Activated naive CD8-positive, alpha-beta T cell treated with anti-CD3 and anti-CD28 coated beads for 36 hours (primary cell): ENCODE measurements around the gene MRTFA. TPM values are rescaled to one million over a fixed set of nuclear protein-coding genes. Genes with fewer than 3 reads are reported as not detected.
"Not testable (repeated sequence)": the region's sequence is repeated elsewhere in the genome, so short reads cannot be mapped to it uniquely, and the experiment has no call there.

ENCODE experiments used
- DNase-seq: peaks from one replicate; pipeline ENCODE4 v3.0.0; 2021
- H3K27ac Mint-ChIP-seq: one replicate; pipeline ENCODE4 v1.8.0; 2022; ENCODE audit warnings: mild to moderate bottlenecking, moderate library complexity, mixed read lengths
- H3K27me3 Mint-ChIP-seq: one replicate; pipeline ENCODE4 v1.8.0; 2022; ENCODE audit warnings: mild to moderate bottlenecking, mixed read lengths
- H3K36me3 Mint-ChIP-seq: one replicate; pipeline ENCODE4 v1.8.0; 2021; ENCODE audit warnings: mild to moderate bottlenecking, mixed read lengths
- H3K4me1 Mint-ChIP-seq: one replicate; pipeline ENCODE4 v1.8.0; 2021; ENCODE audit warnings: mixed read lengths
- H3K4me3 Mint-ChIP-seq: one replicate; pipeline ENCODE4 v1.8.0; 2022; ENCODE audit warnings: mild to moderate bottlenecking, moderate library complexity, mixed read lengths
- H3K9me3 Mint-ChIP-seq: one replicate; pipeline ENCODE4 v1.8.0; 2022; ENCODE audit warnings: mixed read lengths
- total RNA-seq, 2 experiments: library from RNA; stranded (reverse); gene quantifications; one replicate each; pipeline ENCODE4 v1.2.3, GENCODE V29; 2021

Gene MRTFA
- total RNA-seq, 2 experiments from 2014 or later: 35.3 to 37.6 TPM

- H3K27ac Mint-ChIP-seq: no peak overlapping the region
- no peaks in the 10 kb centered on the region for H3K9me3 Mint-ChIP-seq
- H3K4me1 Mint-ChIP-seq: peaks cover 46% of the 10 kb centered on the region
- no peak overlapping the region for H3K4me3 Mint-ChIP-seq
- H3K27me3 Mint-ChIP-seq: no peaks in the 10 kb centered on the region
- no peak for DNase-seq
- peaks cover 2% of the 10 kb centered on the region for H3K36me3 Mint-ChIP-seq
These were observed 34.3 kb downstream of the MRTFA start for GRCh38 chr22:40602231-40602630.

- Mint-ChIP-seq H3K27ac (no peak overlapping the region), H3K4me3 (no peak overlapping the region), H3K27me3 (no peaks in the 10 kb centered on the region), H3K36me3 (peaks cover 2% of the 10 kb centered on the region), H3K9me3 (no peaks in the 10 kb centered on the region), H3K4me1 (peaks cover 32% of the 10 kb centered on the region)
- DNase-seq: no peak
These were observed 36.8 kb downstream of the MRTFA start for GRCh38 chr22:40599731-40600130.

GRCh38 chr22:40598712-40599111, 37.8 kb downstream of the MRTFA start:
- not testable (repeated sequence) for H3K27ac Mint-ChIP-seq, H3K27me3 Mint-ChIP-seq, H3K36me3 Mint-ChIP-seq, H3K4me3 Mint-ChIP-seq, DNase-seq, H3K9me3 Mint-ChIP-seq
- H3K4me1 Mint-ChIP-seq: peaks cover 38% of the 10 kb centered on the region

GRCh38 chr22:40597526-40598430, 38.7 kb downstream of the MRTFA start:
- H3K4me1 Mint-ChIP-seq: peaks cover 40% of the 10 kb centered on the region
- peaks cover 4% of the 10 kb centered on the region for H3K36me3 Mint-ChIP-seq
- no peaks in the 10 kb centered on the region for H3K9me3 Mint-ChIP-seq
- no peak for DNase-seq
- no peak overlapping the region for H3K27ac Mint-ChIP-seq
- no peak overlapping the region for H3K4me3 Mint-ChIP-seq
- no peaks in the 10 kb centered on the region for H3K27me3 Mint-ChIP-seq

- Mint-ChIP-seq H3K4me1 (peaks cover 40% of the 10 kb centered on the region), H3K4me3 (no peak overlapping the region), H3K9me3 (no peaks in the 10 kb centered on the region), H3K27ac (no peak overlapping the region), H3K27me3 (no peaks in the 10 kb centered on the region), H3K36me3 (peaks cover 4% of the 10 kb centered on the region)
- no peak for DNase-seq
These were observed 40.9 kb downstream of the MRTFA start for GRCh38 chr22:40595497-40596234.

GRCh38 chr22:40594924-40595323, 41.6 kb downstream of the MRTFA start:
- no peak overlapping the region for H3K27ac Mint-ChIP-seq
- no peak for DNase-seq
- peaks cover 39% of the 10 kb centered on the region for H3K4me1 Mint-ChIP-seq
- H3K9me3 Mint-ChIP-seq: no peaks in the 10 kb centered on the region
- H3K36me3 Mint-ChIP-seq: peaks cover 4% of the 10 kb centered on the region
- H3K27me3 Mint-ChIP-seq: no peaks in the 10 kb centered on the region
- H3K4me3 Mint-ChIP-seq: no peak overlapping the region

GRCh38 chr22:40594346-40594745, 42.2 kb downstream of the MRTFA start:
- Mint-ChIP-seq H3K4me3 (no peak overlapping the region), H3K4me1 (peaks cover 39% of the 10 kb centered on the region), H3K9me3 (no peaks in the 10 kb centered on the region), H3K36me3 (peaks cover 4% of the 10 kb centered on the region), H3K27ac (no peak overlapping the region), H3K27me3 (no peaks in the 10 kb centered on the region)
- DNase-seq: no peak

- peak overlapping the region; percentile 0 for H3K27ac Mint-ChIP-seq
- no peak for DNase-seq
- no peaks in the 10 kb centered on the region for H3K9me3 Mint-ChIP-seq
- no peaks in the 10 kb centered on the region for H3K27me3 Mint-ChIP-seq
- no peak overlapping the region for H3K4me3 Mint-ChIP-seq
- H3K4me1 Mint-ChIP-seq: peaks cover 36% of the 10 kb centered on the region
- peaks cover 4% of the 10 kb centered on the region for H3K36me3 Mint-ChIP-seq
These were observed 42.9 kb downstream of the MRTFA start for GRCh38 chr22:40593460-40594273.

GRCh38 chr22:40592352-40593113, 44.0 kb downstream of the MRTFA start:
- Mint-ChIP-seq H3K36me3 (peaks cover 4% of the 10 kb centered on the region), H3K9me3 (no peaks in the 10 kb centered on the region), H3K27me3 (no peaks in the 10 kb centered on the region), H3K4me3 (no peak overlapping the region), H3K4me1 (peaks cover 31% of the 10 kb centered on the region), H3K27ac (peak overlapping the region; percentile 52)
- no peak for DNase-seq

GRCh38 chr22:40588726-40589125, 47.8 kb downstream of the MRTFA start:
- no peak for DNase-seq
- Mint-ChIP-seq H3K4me3 (no peak overlapping the region), H3K27ac (no peak overlapping the region), H3K27me3 (no peaks in the 10 kb centered on the region), H3K36me3 (peaks cover 17% of the 10 kb centered on the region), H3K4me1 (peaks cover 32% of the 10 kb centered on the region), H3K9me3 (no peaks in the 10 kb centered on the region)

GRCh38 chr22:40586781-40587180, 49.7 kb downstream of the MRTFA start:
- H3K27ac Mint-ChIP-seq: peak overlapping the region; percentile 14
- peaks cover 28% of the 10 kb centered on the region for H3K4me1 Mint-ChIP-seq
- no peaks in the 10 kb centered on the region for H3K27me3 Mint-ChIP-seq
- H3K9me3 Mint-ChIP-seq: no peaks in the 10 kb centered on the region
- peaks cover 18% of the 10 kb centered on the region for H3K36me3 Mint-ChIP-seq
- H3K4me3 Mint-ChIP-seq: no peak overlapping the region
- DNase-seq: no peak

- Mint-ChIP-seq H3K36me3 (peaks cover 17% of the 10 kb centered on the region), H3K4me3 (no peak overlapping the region), H3K27ac (no peak overlapping the region), H3K9me3 (no peaks in the 10 kb centered on the region), H3K4me1 (peaks cover 27% of the 10 kb centered on the region), H3K27me3 (no peaks in the 10 kb centered on the region)
- no peak for DNase-seq
These were observed 51.2 kb downstream of the MRTFA start for GRCh38 chr22:40585310-40585751.

GRCh38 chr22:40584766-40585165, 51.8 kb downstream of the MRTFA start:
- not testable (repeated sequence) for H3K4me3 Mint-ChIP-seq, H3K27ac Mint-ChIP-seq, H3K9me3 Mint-ChIP-seq, H3K27me3 Mint-ChIP-seq, DNase-seq
- Mint-ChIP-seq H3K36me3 (peaks cover 17% of the 10 kb centered on the region), H3K4me1 (peaks cover 27% of the 10 kb centered on the region)

GRCh38 chr22:40583053-40583741, 53.3 kb downstream of the MRTFA start:
- H3K9me3 Mint-ChIP-seq: peaks cover 2% of the 10 kb centered on the region
- peaks cover 22% of the 10 kb centered on the region for H3K36me3 Mint-ChIP-seq
- no peak for DNase-seq
- H3K4me1 Mint-ChIP-seq: peaks cover 29% of the 10 kb centered on the region
- peak overlapping the region; percentile 42 for H3K27ac Mint-ChIP-seq
- no peak overlapping the region for H3K4me3 Mint-ChIP-seq
- no peaks in the 10 kb centered on the region for H3K27me3 Mint-ChIP-seq
